RWPE2 (cell line): ENCODE data around the gene DNAJB12.
A peak's percentile ranks its signal among the peaks of the same experiment; 100 is the strongest.

Experiments
- ATAC-seq: fragments of 200-7000 bp; cut with Tn5 transposase; 3 replicates; pipeline ENCODE4 v1.9.1; 2021; ENCODE audit warnings: low read depth
- DNase-seq: peaks from one replicate; pipeline ENCODE4 v3.0.0-alpha.2; 2020; ENCODE audit warnings: low spot score
- H3K27ac ChIP-seq: fragments of 450-650 bp; 2 replicates; pipeline ENCODE4 v1.5.1; 2017; ENCODE audit warnings: mild to moderate bottlenecking; ENCODE audit not compliant: poor library complexity, severe bottlenecking
- H3K27me3 ChIP-seq: fragments of 250-450 bp; sonication (Bioruptor Pico); 2 replicates; pipeline ENCODE4 v1.5.1; 2021; ENCODE audit warnings: mild to moderate bottlenecking, moderate library complexity; ENCODE audit not compliant: insufficient read depth, poor library complexity, severe bottlenecking
- H3K36me3 ChIP-seq: fragments of 250-450 bp; sonication (Bioruptor Pico); 2 replicates; pipeline ENCODE4 v1.5.1; 2020; ENCODE audit warnings: low read depth, mild to moderate bottlenecking, moderate library complexity
- H3K4me1 ChIP-seq: fragments of 250-450 bp; sonication (Bioruptor Pico); 2 replicates; pipeline ENCODE4 v1.5.1; 2021; ENCODE audit warnings: mild to moderate bottlenecking, moderate library complexity; ENCODE audit not compliant: insufficient read depth, poor library complexity, severe bottlenecking
- H3K4me3 ChIP-seq: fragments of 250-450 bp; sonication (Bioruptor Pico); 2 replicates; pipeline ENCODE4 v1.5.1; 2021; ENCODE audit warnings: mild to moderate bottlenecking, moderate library complexity; ENCODE audit not compliant: severe bottlenecking
- H3K9me3 ChIP-seq: fragments of 250-450 bp; sonication (Bioruptor Pico); 2 replicates; pipeline ENCODE4 v1.5.1; 2021; ENCODE audit warnings: mild to moderate bottlenecking, moderate library complexity; ENCODE audit not compliant: severe bottlenecking
- TF ChIP-seq, protein P1 (sequence below): fragments of 450-650 bp; IDR thresholded peaks from one replicate; pipeline ENCODE4 v1.5.1; 2017; ENCODE audit warnings: mild to moderate bottlenecking, moderate library complexity; ENCODE audit not compliant: poor library complexity, severe bottlenecking

DNAJB12 gene

DNA sequence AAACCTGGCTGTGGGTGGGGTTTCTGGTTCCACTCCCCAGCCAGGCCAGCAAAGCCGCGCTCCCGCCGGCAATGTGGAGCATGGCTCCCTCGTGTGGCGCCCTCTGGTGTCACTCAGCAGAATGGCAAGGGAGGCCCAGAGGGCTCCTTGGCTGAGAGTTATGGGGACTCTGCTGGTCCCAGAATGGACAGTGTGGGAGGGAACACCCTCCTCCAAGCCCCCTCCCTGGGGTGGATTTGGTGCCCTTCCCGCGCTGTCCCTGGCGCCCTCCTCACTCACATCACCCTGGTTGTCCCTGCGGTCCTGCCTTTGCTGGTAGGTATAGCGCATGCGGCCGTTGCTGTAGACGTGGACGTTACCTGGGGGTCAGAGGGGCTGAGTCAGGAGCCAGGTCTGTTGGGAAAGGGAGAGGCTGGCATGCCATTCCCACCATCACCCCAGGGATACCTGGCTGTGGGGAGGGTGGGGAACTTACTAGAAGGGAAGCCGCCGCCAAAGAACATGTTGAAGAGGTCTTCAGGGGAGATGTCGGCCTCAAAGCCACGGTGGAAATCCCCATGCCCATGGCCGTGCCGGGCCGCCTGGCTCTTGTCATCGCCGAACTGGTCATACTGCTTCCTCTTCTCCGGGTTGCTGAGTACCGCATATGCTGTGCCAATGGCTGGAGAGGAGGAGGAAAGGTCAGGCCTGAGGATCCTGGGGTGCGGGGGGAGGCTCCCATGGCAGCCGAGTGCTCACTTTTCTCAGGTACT, 14.0 kb downstream of the DNAJB12 start:
- H3K9me3 ChIP-seq = no peaks in the 10 kb centered on the region
- no peaks in the 10 kb centered on the region for H3K27me3 ChIP-seq
- H3K4me1 ChIP-seq = peaks cover 7% of the 10 kb centered on the region
- 0 out of 3 replicates have a peak, but pooled peaks have one; percentile 11 for ATAC-seq
- TF ChIP-seq, protein P1, sequence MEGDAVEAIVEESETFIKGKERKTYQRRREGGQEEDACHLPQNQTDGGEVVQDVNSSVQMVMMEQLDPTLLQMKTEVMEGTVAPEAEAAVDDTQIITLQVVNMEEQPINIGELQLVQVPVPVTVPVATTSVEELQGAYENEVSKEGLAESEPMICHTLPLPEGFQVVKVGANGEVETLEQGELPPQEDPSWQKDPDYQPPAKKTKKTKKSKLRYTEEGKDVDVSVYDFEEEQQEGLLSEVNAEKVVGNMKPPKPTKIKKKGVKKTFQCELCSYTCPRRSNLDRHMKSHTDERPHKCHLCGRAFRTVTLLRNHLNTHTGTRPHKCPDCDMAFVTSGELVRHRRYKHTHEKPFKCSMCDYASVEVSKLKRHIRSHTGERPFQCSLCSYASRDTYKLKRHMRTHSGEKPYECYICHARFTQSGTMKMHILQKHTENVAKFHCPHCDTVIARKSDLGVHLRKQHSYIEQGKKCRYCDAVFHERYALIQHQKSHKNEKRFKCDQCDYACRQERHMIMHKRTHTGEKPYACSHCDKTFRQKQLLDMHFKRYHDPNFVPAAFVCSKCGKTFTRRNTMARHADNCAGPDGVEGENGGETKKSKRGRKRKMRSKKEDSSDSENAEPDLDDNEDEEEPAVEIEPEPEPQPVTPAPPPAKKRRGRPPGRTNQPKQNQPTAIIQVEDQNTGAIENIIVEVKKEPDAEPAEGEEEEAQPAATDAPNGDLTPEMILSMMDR = peak; percentile 90
- no peak for DNase-seq
- H3K27ac ChIP-seq = peak overlapping the region; percentile 99
- H3K4me3 ChIP-seq = no peak overlapping the region
- H3K36me3 ChIP-seq = peaks cover 48% of the 10 kb centered on the region

DNA sequence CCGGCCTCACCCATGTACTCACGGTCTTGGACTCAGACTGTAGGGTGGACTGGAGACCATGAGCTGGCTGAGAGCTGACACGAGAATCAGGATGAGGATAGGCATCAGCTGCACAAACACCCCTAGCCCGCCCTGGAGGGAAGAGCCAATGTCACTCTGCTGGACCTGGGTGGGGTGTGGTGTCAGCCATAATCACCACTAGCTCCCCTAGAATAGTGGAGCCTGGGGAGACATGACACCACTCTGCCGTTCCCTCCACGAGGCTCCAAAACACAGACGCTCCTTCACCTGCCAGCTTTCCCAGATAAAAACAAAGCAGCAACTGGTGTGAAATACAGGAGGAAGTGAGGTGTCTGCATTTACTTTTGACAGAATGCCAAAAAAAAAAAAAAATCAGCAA, 16.5 kb downstream of the DNAJB12 start:
- peaks cover 25% of the 10 kb centered on the region for H3K4me1 ChIP-seq
- no peak overlapping the region for H3K4me3 ChIP-seq
- ATAC-seq = no peak
- no peaks in the 10 kb centered on the region for H3K27me3 ChIP-seq
- TF ChIP-seq, protein P1 = no peak
- H3K9me3 ChIP-seq = no peaks in the 10 kb centered on the region
- peaks cover 45% of the 10 kb centered on the region for H3K36me3 ChIP-seq
- no peak for DNase-seq
- peak overlapping the region; percentile 99 for H3K27ac ChIP-seq

DNA sequence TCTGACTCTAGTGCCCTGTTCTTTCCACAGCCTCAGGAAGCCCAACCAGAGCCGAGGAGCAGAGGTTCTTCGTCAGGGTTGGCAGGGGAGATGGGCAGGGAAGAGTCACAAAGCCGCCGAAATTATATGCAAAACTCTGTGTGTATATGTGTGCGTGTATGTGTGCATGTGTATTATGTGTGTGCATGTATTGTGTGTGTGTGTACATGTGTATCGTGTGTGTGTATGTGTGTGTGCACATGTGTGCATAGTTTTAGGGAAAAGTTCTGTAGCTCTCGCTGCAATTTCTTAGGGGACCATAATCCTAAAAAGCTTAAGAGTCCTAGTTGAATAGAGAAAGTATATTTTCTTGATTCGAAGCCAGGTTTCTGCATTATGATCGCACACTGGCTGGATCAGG, 17.0 kb downstream of the DNAJB12 start:
- TF ChIP-seq, protein P1 = no peak
- Histone ChIP-seq H3K27me3 (no peaks in the 10 kb centered on the region), H3K36me3 (peaks cover 43% of the 10 kb centered on the region), H3K9me3 (no peaks in the 10 kb centered on the region), H3K27ac (peak overlapping the region; percentile 99), H3K4me3 (no peak overlapping the region), H3K4me1 (peaks cover 29% of the 10 kb centered on the region)
- DNase-seq = no peak
- ATAC-seq = no peak

GRCh38 chr10:72337039-72337629, 17.6 kb downstream of the DNAJB12 start:
- TF ChIP-seq, protein P1 = peak; percentile 97
- Histone ChIP-seq H3K27ac (peak overlapping the region; percentile 99), H3K4me1 (peaks cover 35% of the 10 kb centered on the region), H3K4me3 (no peak overlapping the region), H3K27me3 (no peaks in the 10 kb centered on the region), H3K36me3 (peaks cover 40% of the 10 kb centered on the region), H3K9me3 (no peaks in the 10 kb centered on the region)
- ATAC-seq (peak; percentile 22), DNase-seq (no peak)
